K562 (cell line): ENCODE measurements around the gene TRDMT1. TPM values are rescaled to one million over a fixed set of nuclear protein-coding genes. Genes with fewer than 3 reads are reported as not detected.

ENCODE experiments used
- ARID1B ChIP-seq: fragments of 450-650 bp; IDR thresholded peaks from 2 replicates; pipeline ENCODE4 v1.6.1; 2016; ENCODE audit warnings: antibody characterized with exemption, mild to moderate bottlenecking, inconsistent platforms
- ASH1L ChIP-seq: fragments of 450-650 bp; IDR thresholded peaks from 2 replicates; pipeline ENCODE4 v1.6.1; 2018; ENCODE audit warnings: borderline replicate concordance, mild to moderate bottlenecking, low read depth; ENCODE audit not compliant: partially characterized antibody
- BHLHE40 ChIP-seq: IDR thresholded peaks from 2 replicates; pipeline ENCODE4 v1.6.1; 2011; ENCODE audit warnings: low read length, improper control_type of control experiment
- CHD4 ChIP-seq: fragments of 200-600 bp; sonication (generic); IDR thresholded peaks from 3 replicates; pipeline ENCODE4 v1.6.1; 2012; ENCODE audit warnings: low read depth, mild to moderate bottlenecking, mixed read lengths, low read length, inconsistent platforms; ENCODE audit not compliant: insufficient read depth, insufficient replicate concordance, poor library complexity, severe bottlenecking
- ESRRA ChIP-seq: fragments of 450-650 bp; IDR thresholded peaks from 2 replicates; pipeline ENCODE4 v1.6.1; 2014; ENCODE audit warnings: low read depth, mild to moderate bottlenecking, moderate library complexity, borderline replicate concordance
- HNRNPL ChIP-seq: fragments of 200-400 bp; formaldehyde crosslinking; IDR thresholded peaks from 2 replicates; pipeline ENCODE4 v1.6.1; 2017; ENCODE audit warnings: low read depth, mild to moderate bottlenecking, low read length
- MCM2 ChIP-seq: fragments of 450-650 bp; IDR thresholded peaks from 2 replicates; pipeline ENCODE4 v1.6.1; 2017; ENCODE audit warnings: low read depth, mild to moderate bottlenecking
- NCOA1 ChIP-seq: fragments of 450-650 bp; IDR thresholded peaks from 2 replicates; pipeline ENCODE4 v1.6.1; 2016; ENCODE audit warnings: low read depth
- NR1H2 ChIP-seq: sonication (generic); formaldehyde crosslinking; IDR thresholded peaks from 2 replicates; pipeline ENCODE4 v1.4.0; 2020; ENCODE audit warnings: mild to moderate bottlenecking, missing genetic modification reagents
- OTX1 ChIP-seq: fragments of 450-650 bp; formaldehyde crosslinking; IDR thresholded peaks from 2 replicates; pipeline ENCODE4 v1.4.0; 2022; ENCODE audit warnings: mild to moderate bottlenecking
- PHB ChIP-seq: fragments of 250-450 bp; sonication (Bioruptor Pico); IDR thresholded peaks from 2 replicates; pipeline ENCODE4 v1.5.0; 2021
- RUNX1 ChIP-seq: sonication (generic); IDR thresholded peaks from 2 replicates; pipeline ENCODE4 v1.6.1; 2016; ENCODE audit warnings: antibody characterized with exemption, low read depth
- TEAD4 ChIP-seq, 2 experiments: sonication (generic) in 1 of 2; formaldehyde crosslinking in 1 of 2; IDR thresholded peaks; 2 replicates each; pipeline versions ENCODE4 v1.6.1 to v1.8.0; 2012 to 2022; ENCODE audit warnings: borderline replicate concordance in 1 of 2, inconsistent platforms in 1 of 2, low read length in 1 of 2, mild to moderate bottlenecking in 1 of 2, missing genetic modification reagents in 1 of 2
- ZNF384 ChIP-seq: IDR thresholded peaks from 2 replicates; pipeline ENCODE4 v1.6.1; 2012; ENCODE audit warnings: low read depth, low read length, improper control_type of control experiment
- ZSCAN32 ChIP-seq: fragments of 450-650 bp; formaldehyde crosslinking; IDR thresholded peaks from 2 replicates; pipeline ENCODE4 v1.4.0; 2020; ENCODE audit warnings: mild to moderate bottlenecking, moderate library complexity
- polyA plus RNA-seq, 8 experiments: library from polyadenylated mRNA; depleted of rRNA in 4 of 8; stranded (reverse) in 5 of 8; unstranded in 3 of 8; fragments of >200 nt; fragmentation: Nextera tagmentation in 2 of 8; fragmentation: Illumina TruSeq in 1 of 8; extraction: Ambion mirVana in 2 of 8; extraction: Trizol in 1 of 8; gene quantifications; 2 replicates each; pipeline versions ENCODE4 v1.2.1 to v1.2.3, GENCODE V29; 2011 to 2014; ENCODE audit warnings: inconsistent platforms in 1 of 8, missing spikeins in 1 of 8
- total RNA-seq, 7 experiments: library from RNA; depleted of rRNA in 6 of 7; stranded (reverse); fragments of >200 nt in 6 of 7; fragmentation: Illumina TruSeq in 2 of 7; extraction: Trizol in 2 of 7; gene quantifications; 2 replicates each; pipeline versions ENCODE4 v1.2.1 to v1.2.3, GENCODE V29; 2011 to 2021; ENCODE audit warnings: low replicate concordance in 1 of 7
- TF ChIP-seq, protein P1 (sequence below): fragments of 450-650 bp; formaldehyde crosslinking; IDR thresholded peaks from 2 replicates; pipeline ENCODE4 v1.4.0; 2020; ENCODE audit warnings: mild to moderate bottlenecking, moderate library complexity
- TF ChIP-seq, protein P2 (sequence below): sonication (generic); formaldehyde crosslinking; IDR thresholded peaks from 2 replicates; pipeline ENCODE4 v1.8.1; 2023; ENCODE audit warnings: mild to moderate bottlenecking, missing genetic modification reagents, moderate library complexity
- TF ChIP-seq, protein P3 (sequence below): fragments of 250-450 bp; sonication (Bioruptor Pico); IDR thresholded peaks from 2 replicates; pipeline ENCODE4 v1.5.0; 2022; ENCODE audit warnings: mild to moderate bottlenecking
- TF ChIP-seq, protein P4 (sequence below): fragments of 250-450 bp; sonication (Bioruptor Pico); IDR thresholded peaks from 2 replicates; pipeline ENCODE4 v1.5.0; 2021
- TF ChIP-seq, protein P5 (sequence below): sonication (generic); formaldehyde crosslinking; IDR thresholded peaks from 2 replicates; pipeline ENCODE4 v1.8.0; 2022; ENCODE audit warnings: mild to moderate bottlenecking, missing genetic modification reagents

Gene TRDMT1
- total and polyA plus RNA-seq, 9 of the 15 experiments (the other 6 are each of a cell fraction or from before 2014, with no cell fraction given) = 5.4 to 12.6 (median 9.3) TPM

DNA sequence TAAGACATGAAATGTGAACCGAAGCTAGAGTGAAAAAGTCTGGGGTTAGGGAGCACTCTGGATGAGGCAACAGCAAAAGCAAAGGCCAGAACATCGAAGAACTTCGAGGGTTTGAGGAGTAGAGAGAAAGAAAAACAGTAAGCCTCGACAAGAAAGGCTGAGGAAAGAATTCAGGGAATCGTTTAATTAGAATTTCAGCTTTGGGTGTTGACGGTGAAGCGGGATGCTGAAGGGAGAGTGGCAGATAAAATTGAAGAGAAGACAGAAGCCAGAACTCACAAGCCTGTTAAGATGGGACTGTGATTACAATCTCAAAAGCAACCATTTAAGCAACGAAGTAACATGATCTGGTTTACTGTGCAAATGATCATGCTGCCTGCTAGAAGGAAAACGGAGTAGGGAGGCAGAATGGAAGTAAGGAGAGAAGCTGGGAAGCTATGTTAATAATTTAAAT is 2.1 kb downstream of the TRDMT1 start (continued):
- no peak for TF ChIP-seq NR1H2 (CRISPR knock-in tag)
- TF ChIP-seq, protein P1, sequence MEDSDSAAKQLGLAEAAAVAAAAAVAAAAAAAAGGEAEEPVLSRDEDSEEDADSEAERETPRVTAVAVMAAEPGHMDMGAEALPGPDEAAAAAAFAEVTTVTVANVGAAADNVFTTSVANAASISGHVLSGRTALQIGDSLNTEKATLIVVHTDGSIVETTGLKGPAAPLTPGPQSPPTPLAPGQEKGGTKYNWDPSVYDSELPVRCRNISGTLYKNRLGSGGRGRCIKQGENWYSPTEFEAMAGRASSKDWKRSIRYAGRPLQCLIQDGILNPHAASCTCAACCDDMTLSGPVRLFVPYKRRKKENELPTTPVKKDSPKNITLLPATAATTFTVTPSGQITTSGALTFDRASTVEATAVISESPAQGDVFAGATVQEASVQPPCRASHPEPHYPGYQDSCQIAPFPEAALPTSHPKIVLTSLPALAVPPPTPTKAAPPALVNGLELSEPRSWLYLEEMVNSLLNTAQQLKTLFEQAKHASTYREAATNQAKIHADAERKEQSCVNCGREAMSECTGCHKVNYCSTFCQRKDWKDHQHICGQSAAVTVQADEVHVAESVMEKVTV (CRISPR knock-in tag) = no peak
- no peak for TF ChIP-seq HNRNPL
- TF ChIP-seq, protein P2, sequence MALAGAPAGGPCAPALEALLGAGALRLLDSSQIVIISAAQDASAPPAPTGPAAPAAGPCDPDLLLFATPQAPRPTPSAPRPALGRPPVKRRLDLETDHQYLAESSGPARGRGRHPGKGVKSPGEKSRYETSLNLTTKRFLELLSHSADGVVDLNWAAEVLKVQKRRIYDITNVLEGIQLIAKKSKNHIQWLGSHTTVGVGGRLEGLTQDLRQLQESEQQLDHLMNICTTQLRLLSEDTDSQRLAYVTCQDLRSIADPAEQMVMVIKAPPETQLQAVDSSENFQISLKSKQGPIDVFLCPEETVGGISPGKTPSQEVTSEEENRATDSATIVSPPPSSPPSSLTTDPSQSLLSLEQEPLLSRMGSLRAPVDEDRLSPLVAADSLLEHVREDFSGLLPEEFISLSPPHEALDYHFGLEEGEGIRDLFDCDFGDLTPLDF (CRISPR knock-in tag) = no peak
- TF ChIP-seq PHB (CRISPR knock-in tag) = no peak
- no peak for TF ChIP-seq BHLHE40
- peak; percentile 41; the same call in 1 of the 2 replicates for TF ChIP-seq ARID1B
- no peak for TF ChIP-seq MCM2
- TF ChIP-seq, protein P3, sequence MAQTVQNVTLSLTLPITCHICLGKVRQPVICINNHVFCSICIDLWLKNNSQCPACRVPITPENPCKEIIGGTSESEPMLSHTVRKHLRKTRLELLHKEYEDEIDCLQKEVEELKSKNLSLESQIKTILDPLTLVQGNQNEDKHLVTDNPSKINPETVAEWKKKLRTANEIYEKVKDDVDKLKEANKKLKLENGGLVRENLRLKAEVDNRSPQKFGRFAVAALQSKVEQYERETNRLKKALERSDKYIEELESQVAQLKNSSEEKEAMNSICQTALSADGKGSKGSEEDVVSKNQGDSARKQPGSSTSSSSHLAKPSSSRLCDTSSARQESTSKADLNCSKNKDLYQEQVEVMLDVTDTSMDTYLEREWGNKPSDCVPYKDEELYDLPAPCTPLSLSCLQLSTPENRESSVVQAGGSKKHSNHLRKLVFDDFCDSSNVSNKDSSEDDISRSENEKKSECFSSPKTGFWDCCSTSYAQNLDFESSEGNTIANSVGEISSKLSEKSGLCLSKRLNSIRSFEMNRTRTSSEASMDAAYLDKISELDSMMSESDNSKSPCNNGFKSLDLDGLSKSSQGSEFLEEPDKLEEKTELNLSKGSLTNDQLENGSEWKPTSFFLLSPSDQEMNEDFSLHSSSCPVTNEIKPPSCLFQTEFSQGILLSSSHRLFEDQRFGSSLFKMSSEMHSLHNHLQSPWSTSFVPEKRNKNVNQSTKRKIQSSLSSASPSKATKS (CRISPR knock-in tag) = no peak
- no peak for TF ChIP-seq ESRRA
- TF ChIP-seq, protein P4, sequence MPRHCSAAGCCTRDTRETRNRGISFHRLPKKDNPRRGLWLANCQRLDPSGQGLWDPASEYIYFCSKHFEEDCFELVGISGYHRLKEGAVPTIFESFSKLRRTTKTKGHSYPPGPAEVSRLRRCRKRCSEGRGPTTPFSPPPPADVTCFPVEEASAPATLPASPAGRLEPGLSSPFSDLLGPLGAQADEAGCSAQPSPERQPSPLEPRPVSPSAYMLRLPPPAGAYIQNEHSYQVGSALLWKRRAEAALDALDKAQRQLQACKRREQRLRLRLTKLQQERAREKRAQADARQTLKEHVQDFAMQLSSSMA (CRISPR knock-in tag) = no peak
- no peak for TF ChIP-seq TEAD4 (IDR thresholded peaks at IDR 0.05; ENCODE audit: low read length)
- no peak for TF ChIP-seq TEAD4 (CRISPR knock-in tag; IDR thresholded peaks at IDR 0.05; ENCODE audit: borderline replicate concordance)
- no peak for TF ChIP-seq ZSCAN32
- TF ChIP-seq CHD4 = no peak
- TF ChIP-seq RUNX1 = no peak
- no peak for TF ChIP-seq NCOA1
- TF ChIP-seq, protein P5, sequence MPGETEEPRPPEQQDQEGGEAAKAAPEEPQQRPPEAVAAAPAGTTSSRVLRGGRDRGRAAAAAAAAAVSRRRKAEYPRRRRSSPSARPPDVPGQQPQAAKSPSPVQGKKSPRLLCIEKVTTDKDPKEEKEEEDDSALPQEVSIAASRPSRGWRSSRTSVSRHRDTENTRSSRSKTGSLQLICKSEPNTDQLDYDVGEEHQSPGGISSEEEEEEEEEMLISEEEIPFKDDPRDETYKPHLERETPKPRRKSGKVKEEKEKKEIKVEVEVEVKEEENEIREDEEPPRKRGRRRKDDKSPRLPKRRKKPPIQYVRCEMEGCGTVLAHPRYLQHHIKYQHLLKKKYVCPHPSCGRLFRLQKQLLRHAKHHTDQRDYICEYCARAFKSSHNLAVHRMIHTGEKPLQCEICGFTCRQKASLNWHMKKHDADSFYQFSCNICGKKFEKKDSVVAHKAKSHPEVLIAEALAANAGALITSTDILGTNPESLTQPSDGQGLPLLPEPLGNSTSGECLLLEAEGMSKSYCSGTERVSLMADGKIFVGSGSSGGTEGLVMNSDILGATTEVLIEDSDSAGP = no peak
- no peak for TF ChIP-seq ASH1L
- no peak for TF ChIP-seq OTX1 (CRISPR knock-in tag)
- TF ChIP-seq ZNF384 = no peak
